GM21825 (cell line): Measurements from ENCODE around the gene GH2.
A peak's percentile ranks its signal among the peaks of the same experiment; 100 is the strongest.

Experiments used
- ATAC-seq: cut with Tn5 transposase; IDR thresholded peaks from one replicate; pipeline ENCODE4 v1.9.1; 2021; ENCODE audit warnings: mild to moderate bottlenecking, moderate library complexity; ENCODE audit not compliant: unreplicated experiment

The GH2 gene

DNA sequence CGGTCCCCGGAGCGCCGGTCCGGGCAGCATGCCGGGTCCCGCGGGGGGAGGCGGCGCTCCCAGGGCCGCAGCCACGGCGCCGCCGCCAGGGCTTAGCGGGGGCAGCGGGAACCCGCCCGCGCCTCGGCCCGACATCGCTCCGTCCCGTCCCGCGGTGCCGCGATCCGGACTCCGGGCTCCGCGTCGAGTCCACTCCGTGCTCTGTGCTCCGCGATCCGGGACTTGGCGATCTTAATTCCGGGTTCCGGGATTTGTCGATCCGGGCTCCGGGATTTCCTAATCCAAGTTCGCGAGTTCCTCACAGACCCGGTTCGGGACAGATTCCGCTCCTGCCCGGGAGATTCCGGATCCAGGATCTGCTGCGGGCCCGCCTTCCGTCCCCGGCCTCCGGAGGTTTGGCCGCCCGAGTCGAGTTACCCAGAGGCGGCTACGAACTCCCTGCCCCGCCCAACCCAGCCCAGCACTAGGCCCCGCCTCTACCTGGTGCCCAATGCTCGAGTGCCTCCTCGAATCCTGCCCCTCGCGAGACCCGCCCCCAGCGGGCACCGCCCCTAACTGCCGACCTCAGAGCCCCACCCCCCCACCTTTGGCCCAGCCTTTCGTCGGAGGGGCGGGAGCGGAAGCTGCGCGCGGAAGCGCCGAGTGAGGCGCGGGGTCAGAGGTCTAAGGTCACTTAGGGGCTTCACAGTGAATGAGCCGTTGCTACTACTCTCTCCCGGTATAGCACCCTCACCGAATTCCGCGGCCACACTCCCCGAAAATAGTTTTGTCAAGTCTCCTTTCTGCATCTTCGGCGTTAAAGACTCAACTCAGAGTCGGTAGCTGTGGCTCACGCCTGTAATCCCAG, 39.0 kb downstream of the GH2 start, which contains the start of gene SMARCD2:
Gene SMARCD2 (minus strand): TSS at position 146 of the 847 bp plus-strand sequence. CDS start 11 bp downstream, at position 135.
- ATAC-seq = peak; percentile 74

DNA sequence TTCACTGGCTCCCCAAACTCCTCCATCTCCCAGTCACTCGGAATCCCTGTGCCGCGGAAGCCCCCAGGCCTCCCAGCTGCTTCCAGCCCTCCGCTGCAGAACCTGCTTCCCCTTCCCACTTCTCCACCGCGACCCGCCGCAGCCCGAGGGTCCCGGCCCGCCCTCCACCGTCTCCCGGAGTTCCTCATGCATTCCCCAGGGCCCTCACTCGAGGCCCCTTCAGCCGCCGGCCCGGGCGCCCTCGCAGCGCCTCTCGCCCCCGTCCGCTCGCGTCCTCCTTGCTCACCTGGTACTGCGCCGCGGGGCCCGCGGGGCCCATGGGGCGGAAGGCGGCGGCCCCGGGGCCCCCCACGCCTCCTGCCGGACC, 39.6 kb downstream of the GH2 start:
- peak; percentile 25 for ATAC-seq

DNA sequence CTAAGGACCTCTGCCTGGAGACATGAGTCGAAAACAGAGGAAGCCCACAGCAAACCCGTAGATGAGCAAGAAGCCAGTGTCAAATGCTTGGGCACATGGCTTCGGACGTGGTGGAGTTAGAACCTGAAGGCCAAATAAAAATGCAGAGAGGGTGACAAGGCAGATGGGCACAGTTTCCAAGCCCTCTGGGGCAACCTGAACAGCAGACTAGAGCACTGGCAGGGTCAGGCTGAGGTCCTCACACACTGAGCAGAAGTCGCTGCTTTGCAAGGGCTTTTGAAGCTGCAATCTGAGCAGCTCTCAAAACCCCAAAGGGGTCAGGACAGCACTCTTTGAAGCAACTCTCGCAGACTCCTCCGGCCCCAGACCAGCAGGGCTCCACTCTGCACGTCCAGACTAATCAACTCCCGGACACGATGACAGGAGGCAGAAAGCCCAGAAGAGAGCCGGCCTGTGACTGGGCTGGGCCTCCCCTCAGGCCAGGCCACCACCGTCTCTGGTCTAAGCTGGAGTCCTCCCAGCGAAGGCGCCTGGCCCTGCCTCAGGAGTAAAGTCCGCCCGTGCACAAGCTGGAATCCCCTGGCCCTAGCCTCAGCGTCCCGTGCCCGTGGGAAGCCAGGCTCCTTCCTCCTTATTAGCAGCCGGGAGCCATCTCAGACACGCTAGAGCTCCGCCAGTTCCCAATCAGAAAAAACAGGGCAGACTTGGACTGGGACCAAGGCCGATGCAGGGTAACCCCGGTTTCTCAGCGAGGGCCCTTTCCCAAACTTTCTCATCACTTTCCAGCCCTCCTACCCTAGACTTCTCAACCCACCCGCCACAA, 40.2 kb downstream of the GH2 start:
- ATAC-seq = no peak

DNA sequence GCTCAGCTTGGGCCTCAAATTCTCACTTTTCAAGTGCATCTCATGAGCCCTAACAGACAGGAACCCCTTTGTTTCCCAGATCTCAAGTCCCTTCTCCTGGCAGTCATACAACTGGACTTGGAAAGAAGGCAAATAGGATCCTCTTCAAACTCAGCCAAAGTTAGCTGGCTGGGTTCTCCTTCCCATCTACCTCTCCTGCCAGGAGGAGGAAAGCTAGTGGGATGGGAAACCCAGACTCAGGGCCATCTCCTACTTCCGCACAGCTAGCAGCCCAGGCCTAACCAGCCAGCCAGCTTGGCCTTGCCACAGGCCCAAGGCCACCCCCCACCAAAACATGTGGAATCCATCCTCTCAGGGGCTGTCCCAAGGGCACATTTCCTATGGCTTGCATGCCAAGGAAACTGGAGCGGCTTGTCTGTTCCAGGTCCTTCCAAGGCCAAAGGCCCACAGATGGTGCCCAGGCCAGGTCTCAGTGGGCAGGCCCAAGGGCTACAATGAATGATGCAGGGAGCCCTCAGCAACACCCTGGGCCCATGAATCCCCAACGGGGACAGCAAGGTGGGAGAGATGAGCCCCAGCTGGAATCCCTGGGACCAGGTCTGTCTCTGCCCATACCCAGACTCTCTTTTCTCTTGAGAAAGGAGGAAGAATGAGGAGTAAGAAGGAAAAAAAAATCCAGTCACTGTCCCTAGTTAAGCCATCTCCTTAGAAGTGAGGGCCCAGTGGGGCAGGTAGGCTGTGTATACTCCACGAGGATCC, 41.0 kb downstream of the GH2 start:
- no peak for ATAC-seq

DNA sequence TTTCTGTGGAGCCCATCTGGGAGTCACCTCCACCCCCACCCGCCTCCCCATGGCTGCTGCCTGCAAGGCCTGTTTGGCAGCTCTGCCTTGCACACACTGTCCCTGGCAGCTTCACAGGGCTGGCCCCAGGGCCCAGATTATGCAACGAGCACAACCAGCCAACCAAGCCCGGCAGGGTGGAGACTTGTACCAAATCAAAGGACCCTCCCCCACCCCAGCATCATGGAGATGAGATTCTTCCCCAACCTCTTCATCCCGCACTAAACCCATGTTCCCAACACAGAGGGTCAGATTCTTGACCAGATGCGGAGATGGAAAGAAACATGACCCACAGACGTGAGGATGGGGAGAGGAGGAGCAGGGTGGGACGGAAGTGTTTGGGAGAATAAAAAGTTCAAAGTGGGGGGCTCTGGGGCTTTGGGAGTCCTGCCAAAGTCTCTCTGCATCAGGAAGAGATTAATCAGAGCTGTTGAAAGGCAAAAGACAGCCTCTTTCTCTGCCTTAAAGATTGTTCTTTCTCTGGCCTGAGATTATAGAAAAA, 43.0 kb downstream of the GH2 start:
- no peak for ATAC-seq

DNA sequence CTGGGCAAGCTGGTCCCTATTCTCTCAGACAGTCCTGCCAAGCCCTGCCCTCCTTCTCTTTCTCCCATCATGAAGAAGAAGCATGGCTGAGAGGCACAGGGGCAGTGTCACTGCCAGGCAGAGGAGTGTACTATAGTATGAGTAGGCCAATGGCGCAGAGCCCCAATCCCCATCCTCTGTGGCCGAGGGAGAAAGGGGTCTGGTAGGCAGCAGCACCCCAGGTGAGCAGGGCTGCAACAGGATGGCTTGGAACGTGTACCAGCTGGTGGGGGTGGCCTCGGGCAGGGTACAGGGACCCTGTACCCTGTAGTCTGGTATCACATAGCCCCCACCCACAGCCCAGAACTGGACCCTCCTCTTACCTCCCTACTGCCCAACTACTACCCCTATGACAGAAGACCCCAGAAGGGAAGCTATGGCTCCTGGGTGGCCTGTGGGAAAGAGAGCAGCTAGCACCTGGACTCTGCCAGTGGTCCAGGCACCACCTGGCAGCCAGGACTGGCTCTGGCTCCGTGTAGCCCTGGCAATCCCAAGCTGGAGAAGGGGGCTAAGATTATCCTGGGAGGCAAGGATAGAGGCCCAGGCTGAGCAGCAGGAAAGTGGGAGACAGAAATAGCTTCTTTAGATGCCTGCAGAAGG, 43.7 kb downstream of the GH2 start:
- ATAC-seq = no peak

DNA sequence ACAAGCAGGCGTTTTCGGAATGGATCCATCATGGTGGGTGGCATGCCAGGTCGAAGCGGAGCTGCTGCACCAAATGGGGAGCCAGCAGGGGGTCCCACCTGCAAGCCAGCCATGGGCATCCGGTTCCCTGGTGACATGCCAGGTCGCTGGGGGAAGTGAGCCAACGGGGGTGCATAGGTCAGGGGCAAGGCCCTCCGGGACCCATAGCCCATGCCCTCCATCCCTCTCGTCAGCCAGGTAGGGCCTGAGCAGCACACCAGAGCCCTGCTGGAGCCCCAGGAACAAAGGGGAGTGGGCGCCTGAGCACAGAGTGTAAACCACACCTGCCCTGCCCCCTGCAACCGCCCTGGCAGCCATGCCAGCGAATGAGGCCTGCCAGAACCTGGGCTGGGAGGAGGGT, 44.3 kb downstream of the GH2 start:
- no peak for ATAC-seq

DNA sequence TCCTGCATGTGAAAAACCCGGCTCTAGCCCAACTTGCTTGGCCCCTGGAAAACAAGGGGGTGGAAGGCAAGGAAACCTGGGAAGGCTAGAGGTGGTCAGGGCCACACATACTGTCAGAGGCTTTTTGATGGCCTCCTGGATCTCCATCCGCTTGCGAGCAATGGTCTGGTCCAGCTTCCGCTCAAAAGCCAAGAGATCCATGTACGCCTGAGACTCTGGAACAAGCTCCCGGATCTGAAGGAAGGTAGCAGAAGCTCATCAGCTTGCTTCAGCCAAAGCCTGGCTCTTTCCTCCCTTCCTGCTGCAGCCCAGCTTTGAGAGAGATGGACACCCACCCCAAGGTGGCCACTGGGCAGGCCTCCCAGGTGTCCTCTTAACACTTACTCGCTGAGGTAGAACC, 44.9 kb downstream of the GH2 start:
- ATAC-seq = no peak

DNA sequence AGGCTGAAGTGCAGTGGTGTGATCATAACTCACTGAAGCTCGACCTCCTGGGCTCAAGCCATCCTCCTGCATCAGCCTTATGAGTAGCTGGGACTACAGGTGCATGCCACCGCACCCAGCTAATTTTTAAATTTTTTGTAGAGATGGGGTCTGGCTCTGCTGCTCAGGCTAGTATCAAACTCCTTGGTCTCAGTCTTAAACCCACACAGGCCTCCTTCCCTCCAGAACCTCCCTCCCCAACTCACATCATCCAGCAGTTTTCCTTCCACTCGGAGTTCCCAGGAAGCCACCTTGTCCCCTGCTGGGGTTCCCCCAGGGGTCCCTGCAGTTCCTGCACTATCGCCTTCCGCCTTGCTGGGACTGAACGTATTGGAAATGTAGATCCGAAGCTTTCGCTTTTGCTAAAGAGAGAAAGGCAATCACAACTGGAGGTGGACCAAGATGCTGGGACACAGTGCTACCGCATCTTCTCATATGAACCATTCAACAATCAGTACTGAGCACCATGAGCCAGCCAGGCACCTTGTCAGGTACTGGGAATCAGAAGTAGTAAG, 46.5 kb downstream of the GH2 start:
- ATAC-seq = no peak

DNA sequence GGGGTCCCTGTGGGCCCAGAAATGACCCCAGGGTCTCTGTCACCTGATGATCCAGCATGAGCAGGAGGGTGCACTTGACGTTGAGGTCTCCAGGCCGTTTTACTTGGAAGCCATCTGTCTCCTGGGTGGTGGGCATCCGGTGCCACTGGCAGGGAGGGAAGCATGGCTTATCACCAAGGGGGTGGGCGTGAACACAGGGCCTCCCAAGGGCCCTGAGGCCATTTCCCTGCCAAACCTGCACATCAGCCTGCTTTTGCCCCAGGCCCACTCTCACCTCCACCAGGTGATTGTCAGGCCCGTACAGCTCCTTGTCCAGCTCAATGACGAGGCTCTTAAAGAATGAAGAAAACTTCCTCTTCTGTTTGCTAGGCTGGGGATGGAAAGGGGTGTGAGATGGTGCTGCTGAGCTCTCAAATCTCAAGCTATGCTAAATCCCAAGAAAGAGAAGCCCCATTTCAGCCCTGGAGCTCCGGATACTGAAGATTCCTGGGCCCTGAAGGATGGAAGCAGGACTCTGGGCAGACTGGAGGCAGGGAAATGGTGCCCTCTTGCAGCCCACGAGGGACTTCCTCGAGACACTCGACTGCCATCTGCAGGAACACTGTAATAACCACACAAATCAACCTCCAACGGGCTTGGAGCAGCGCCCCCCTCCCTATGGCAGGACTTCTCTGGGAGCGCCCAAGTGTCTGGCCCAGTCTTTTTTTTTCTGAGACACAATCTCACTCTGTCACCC, 47.1 kb downstream of the GH2 start:
- ATAC-seq = no peak

DNA sequence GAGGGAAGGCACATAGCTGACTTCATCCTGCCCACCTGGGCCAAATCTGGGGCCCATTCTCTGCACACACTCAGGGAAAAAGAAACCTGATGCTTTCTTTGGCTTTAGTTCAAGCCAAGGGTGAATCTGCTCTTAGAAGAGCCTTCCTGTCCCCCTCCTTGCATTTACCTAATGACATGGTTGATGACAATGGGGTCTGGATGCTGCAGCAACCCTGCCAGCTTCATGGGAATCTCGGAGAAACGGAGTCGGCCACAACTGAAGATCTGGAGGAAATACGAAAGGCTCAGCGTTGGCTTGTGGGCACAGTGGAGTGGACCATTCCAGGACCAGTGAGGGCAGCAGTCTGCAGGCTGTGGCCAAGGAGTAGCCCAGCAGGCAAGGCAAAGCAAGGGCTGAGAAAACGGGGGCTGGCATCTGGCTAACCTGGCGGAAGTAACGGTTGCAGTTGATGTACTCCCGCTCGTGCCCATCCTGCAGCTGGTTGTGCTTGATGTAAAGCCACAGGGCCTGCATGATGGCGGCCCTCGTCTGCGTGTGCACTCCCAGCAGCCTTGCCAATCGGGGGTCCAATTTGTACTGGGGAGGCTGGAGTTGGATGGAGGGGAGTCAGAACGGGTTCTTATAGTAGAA, 47.9 kb downstream of the GH2 start:
- ATAC-seq = no peak

DNA sequence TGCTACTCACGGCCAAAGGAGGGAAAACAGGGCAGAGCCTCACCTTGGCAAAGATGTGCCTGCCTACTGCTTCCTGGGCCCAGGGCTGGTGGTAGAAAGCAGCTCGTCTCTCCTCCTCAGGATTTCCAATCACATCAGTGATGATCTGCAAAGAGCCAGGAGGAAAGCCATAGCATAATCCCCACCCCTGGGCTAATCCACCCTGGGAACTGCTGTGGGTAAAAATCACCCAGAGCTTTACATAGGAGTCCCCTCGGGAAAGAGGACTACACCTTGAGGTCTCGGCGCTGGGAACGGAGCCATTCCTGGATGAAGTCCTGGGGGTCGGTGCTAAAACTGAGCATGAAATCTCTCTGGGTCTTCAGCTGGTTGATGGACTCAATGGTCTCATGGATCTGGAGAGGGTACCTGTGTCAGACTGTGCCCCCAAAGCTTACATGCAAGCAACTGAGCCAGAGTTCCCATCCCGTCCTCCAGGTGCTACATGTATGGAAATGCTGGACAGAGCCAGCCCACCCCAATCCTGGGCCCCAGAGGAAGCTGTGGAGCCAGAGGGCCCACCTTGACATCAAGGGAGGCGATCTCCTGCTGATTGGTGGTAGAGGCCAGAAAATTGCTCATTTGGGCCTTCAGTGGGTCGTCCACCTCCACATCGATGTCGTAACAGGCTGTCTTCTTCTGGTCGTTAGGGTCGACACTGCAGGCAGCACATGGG, 48.6 kb downstream of the GH2 start:
- ATAC-seq = no peak

DNA sequence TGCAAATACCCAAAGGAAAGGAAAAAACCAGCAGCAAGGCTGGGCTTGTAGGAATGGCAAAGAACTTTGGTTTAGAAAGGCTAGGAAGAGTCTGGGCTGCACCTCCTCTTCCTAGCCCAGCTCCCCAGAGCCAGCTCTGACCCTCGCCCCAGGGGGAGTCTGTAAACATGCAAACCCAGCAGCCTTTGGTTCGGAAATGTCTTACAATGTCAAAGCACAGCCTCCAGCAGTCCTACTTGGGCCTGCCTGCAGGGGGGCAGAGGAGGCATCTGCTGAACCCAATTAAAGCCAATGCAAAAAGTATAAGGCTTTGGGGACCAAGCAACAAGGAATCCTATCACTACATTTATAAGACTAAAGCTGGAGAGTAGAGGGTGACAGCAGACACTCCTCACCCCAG, 49.3 kb downstream of the GH2 start:
- no peak for ATAC-seq

DNA sequence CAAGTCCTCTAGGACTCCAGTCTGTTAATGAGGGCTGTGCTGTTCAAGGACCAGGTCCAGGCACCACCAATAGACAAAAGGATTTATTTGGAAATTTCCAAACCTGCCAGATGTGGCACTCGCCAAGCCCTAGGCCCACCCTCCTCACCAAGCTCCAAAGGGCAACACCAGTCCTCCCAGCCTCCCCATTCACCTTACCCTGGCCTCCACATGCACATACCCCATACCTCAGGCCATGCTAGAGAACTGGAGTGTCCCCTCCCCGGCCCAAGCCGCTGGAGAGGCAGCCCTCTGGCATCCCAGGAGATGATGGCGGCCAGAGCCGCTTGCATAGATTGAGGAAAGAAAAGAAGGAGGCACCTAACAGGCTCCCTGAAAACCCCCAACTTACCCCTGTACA, 49.7 kb downstream of the GH2 start:
- no peak for ATAC-seq

DNA sequence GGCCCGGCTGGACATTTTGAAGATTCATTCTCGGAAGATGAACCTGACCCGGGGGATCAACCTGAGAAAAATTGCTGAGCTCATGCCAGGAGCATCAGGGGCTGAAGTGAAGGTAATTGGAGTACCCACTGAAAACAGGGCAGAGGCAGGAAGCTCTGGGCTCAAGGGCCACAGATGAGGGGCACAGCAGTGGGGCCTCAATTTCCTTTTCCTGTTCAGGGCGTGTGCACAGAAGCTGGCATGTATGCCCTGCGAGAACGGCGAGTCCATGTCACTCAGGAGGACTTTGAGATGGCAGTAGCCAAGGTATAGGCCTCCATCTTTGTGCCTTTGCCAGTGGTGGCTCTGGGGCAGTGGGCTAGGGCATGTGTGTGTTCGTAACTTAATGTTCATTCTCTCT, 50.2 kb downstream of the GH2 start:
- no peak for ATAC-seq

DNA sequence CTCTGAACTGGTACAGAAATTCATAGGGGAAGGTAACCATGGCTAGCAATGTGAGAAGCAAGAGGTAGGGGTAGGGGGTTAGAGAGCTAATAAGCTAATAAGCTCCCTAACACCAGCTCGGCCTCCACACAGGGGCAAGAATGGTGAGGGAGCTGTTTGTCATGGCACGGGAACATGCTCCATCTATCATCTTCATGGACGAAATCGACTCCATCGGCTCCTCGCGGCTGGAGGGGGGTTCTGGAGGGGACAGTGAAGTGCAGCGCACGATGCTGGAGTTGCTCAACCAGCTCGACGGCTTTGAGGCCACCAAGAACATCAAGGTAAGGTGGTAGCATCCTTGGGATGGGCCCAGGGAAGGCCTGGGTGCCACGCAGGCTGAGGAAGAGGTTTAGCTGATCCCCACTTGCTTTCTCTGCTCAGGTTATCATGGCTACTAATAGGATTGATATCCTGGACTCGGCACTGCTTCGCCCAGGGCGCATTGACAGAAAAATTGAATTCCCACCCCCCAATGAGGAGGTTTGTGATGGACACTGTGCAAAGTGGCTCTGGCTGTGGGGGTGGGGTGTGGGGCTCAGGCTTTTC, 50.7 kb downstream of the GH2 start:
- no peak for ATAC-seq

DNA sequence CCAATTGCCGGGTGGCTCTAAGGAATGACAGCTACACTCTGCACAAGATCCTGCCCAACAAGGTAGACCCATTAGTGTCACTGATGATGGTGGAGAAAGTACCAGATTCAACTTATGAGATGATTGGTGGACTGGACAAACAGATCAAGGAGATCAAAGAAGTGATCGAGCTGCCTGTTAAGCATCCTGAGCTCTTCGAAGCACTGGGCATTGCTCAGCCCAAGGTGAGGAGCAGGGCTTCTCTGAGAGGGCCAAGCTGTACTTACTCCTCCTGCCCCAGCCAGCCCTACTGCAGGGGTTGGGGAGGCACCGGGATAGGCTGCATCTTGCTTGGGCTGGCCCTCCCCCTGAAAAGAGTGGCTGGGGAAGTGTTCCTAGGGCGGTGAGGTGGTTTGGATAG, 51.5 kb downstream of the GH2 start:
- ATAC-seq = no peak
